ENCODE results near the gene PADI1. TPM values are rescaled to one million over a fixed set of nuclear protein-coding genes. Genes with fewer than 3 reads are reported as not detected.

PADI1 gene
- polyA plus RNA-seq, 1 donor = not detected

GRCh38 chr1:17165823-17166222 is 39.1 kb upstream of the PADI1 start:
- no peak overlapping the region for H3K27ac ChIP-seq (ENCODE audit: low read length)
- no peaks in the 10 kb centered on the region for H3K36me3 ChIP-seq (ENCODE audit: control insufficient read depth, insufficient read depth, low read length)
- no peaks in the 10 kb centered on the region for H3K9me3 ChIP-seq (ENCODE audit: control insufficient read depth, low read depth, low read length)
- H3K4me1 ChIP-seq (ENCODE audit: control insufficient read depth, insufficient read depth, low read length) = no peaks in the 10 kb centered on the region
- peaks cover 8% of the 10 kb centered on the region for H3K27me3 ChIP-seq (ENCODE audit: control insufficient read depth, insufficient read depth, low read length)
- WGBS (ENCODE audit: insufficient coverage, low lambda C conversion rate) = no CpG with 5 or more reads among the region's 1 CpG
- DNase-seq = no peak
- H3K4me3 ChIP-seq (ENCODE audit: low read length) = no peak overlapping the region

GRCh38 chr1:17167041-17167785 is 37.7 kb upstream of the PADI1 start:
- no CpG with 5 or more reads among the region's 4 CpGs for WGBS (ENCODE audit: insufficient coverage, low lambda C conversion rate)
- Histone ChIP-seq H3K4me1 (ENCODE audit: control insufficient read depth, insufficient read depth, low read length) (no peaks in the 10 kb centered on the region), H3K9me3 (ENCODE audit: control insufficient read depth, low read depth, low read length) (no peaks in the 10 kb centered on the region), H3K36me3 (ENCODE audit: control insufficient read depth, insufficient read depth, low read length) (no peaks in the 10 kb centered on the region), H3K4me3 (ENCODE audit: low read length) (no peak overlapping the region), H3K27ac (ENCODE audit: low read length) (no peak overlapping the region), H3K27me3 (ENCODE audit: control insufficient read depth, insufficient read depth, low read length) (peaks cover 8% of the 10 kb centered on the region)
- no peak for DNase-seq

GRCh38 chr1:17167786-17168090 is 37.2 kb upstream of the PADI1 start:
- Histone ChIP-seq H3K36me3 (ENCODE audit: control insufficient read depth, insufficient read depth, low read length) (no peaks in the 10 kb centered on the region), H3K9me3 (ENCODE audit: control insufficient read depth, low read depth, low read length) (no peaks in the 10 kb centered on the region), H3K4me1 (ENCODE audit: control insufficient read depth, insufficient read depth, low read length) (no peaks in the 10 kb centered on the region), H3K4me3 (ENCODE audit: low read length) (no peak overlapping the region), H3K27ac (ENCODE audit: low read length) (no peak overlapping the region), H3K27me3 (ENCODE audit: control insufficient read depth, insufficient read depth, low read length) (peaks cover 8% of the 10 kb centered on the region)
- DNase-seq = no peak
- no CpG with 5 or more reads among the region's 5 CpGs for WGBS (ENCODE audit: insufficient coverage, low lambda C conversion rate)

GRCh38 chr1:17168091-17168876 is 36.6 kb upstream of the PADI1 start:
- Histone ChIP-seq H3K36me3 (ENCODE audit: control insufficient read depth, insufficient read depth, low read length) (no peaks in the 10 kb centered on the region), H3K27ac (ENCODE audit: low read length) (no peak overlapping the region), H3K9me3 (ENCODE audit: control insufficient read depth, low read depth, low read length) (no peaks in the 10 kb centered on the region), H3K27me3 (ENCODE audit: control insufficient read depth, insufficient read depth, low read length) (peaks cover 8% of the 10 kb centered on the region), H3K4me3 (ENCODE audit: low read length) (no peak overlapping the region), H3K4me1 (ENCODE audit: control insufficient read depth, insufficient read depth, low read length) (no peaks in the 10 kb centered on the region)
- no peak for DNase-seq
- no CpG with 5 or more reads among the region's 13 CpGs for WGBS (ENCODE audit: insufficient coverage, low lambda C conversion rate)

- Histone ChIP-seq H3K27ac (ENCODE audit: low read length) (no peak overlapping the region), H3K4me3 (ENCODE audit: low read length) (no peak overlapping the region)
Observed at GRCh38 chr1:17170571-17170970, 34.4 kb upstream of the PADI1 start.

GRCh38 chr1:17173217-17173616 is 31.7 kb upstream of the PADI1 start:
- DNase-seq = no peak
- H3K9me3 ChIP-seq (ENCODE audit: control insufficient read depth, low read depth, low read length) = no peaks in the 10 kb centered on the region
- H3K27me3 ChIP-seq (ENCODE audit: control insufficient read depth, insufficient read depth, low read length) = no peaks in the 10 kb centered on the region
- no peak overlapping the region for H3K4me3 ChIP-seq (ENCODE audit: low read length)
- no peak overlapping the region for H3K27ac ChIP-seq (ENCODE audit: low read length)
- H3K36me3 ChIP-seq (ENCODE audit: control insufficient read depth, insufficient read depth, low read length) = no peaks in the 10 kb centered on the region
- no peaks in the 10 kb centered on the region for H3K4me1 ChIP-seq (ENCODE audit: control insufficient read depth, insufficient read depth, low read length)
- WGBS (ENCODE audit: insufficient coverage, low lambda C conversion rate) = no CpG with 5 or more reads among the region's 3 CpGs

More at GRCh38 chr1:17170571-17170970, 34.4 kb upstream of the PADI1 start:
- no peak for DNase-seq
- Histone ChIP-seq H3K27me3 (ENCODE audit: control insufficient read depth, insufficient read depth, low read length) (peaks cover 5% of the 10 kb centered on the region), H3K36me3 (ENCODE audit: control insufficient read depth, insufficient read depth, low read length) (no peaks in the 10 kb centered on the region), H3K4me1 (ENCODE audit: control insufficient read depth, insufficient read depth, low read length) (no peaks in the 10 kb centered on the region), H3K9me3 (ENCODE audit: control insufficient read depth, low read depth, low read length) (no peaks in the 10 kb centered on the region)

- peak; percentile 54 to 59 for DNase-seq
Observed at GRCh38 chr1:17176306-17177061, 28.4 kb upstream of the PADI1 start.

GRCh38 chr1:17177651-17178050 is 27.3 kb upstream of the PADI1 start:
- DNase-seq = no peak
- no peaks in the 10 kb centered on the region for H3K4me1 ChIP-seq (ENCODE audit: control insufficient read depth, insufficient read depth, low read length)
- peaks cover 5% of the 10 kb centered on the region for H3K27me3 ChIP-seq (ENCODE audit: control insufficient read depth, insufficient read depth, low read length)
- no peaks in the 10 kb centered on the region for H3K9me3 ChIP-seq (ENCODE audit: control insufficient read depth, low read depth, low read length)
- H3K4me3 ChIP-seq (ENCODE audit: low read length) = no peak overlapping the region
- 50% methylated on average over 1 of the region's 1 CpG for WGBS (ENCODE audit: insufficient coverage, low lambda C conversion rate)
- no peaks in the 10 kb centered on the region for H3K36me3 ChIP-seq (ENCODE audit: control insufficient read depth, insufficient read depth, low read length)
- H3K27ac ChIP-seq (ENCODE audit: low read length) = no peak overlapping the region

More at GRCh38 chr1:17176306-17177061, 28.4 kb upstream of the PADI1 start:
- no peaks in the 10 kb centered on the region for H3K9me3 ChIP-seq (ENCODE audit: control insufficient read depth, low read depth, low read length)
- no peak overlapping the region for H3K27ac ChIP-seq (ENCODE audit: low read length)
- no peak overlapping the region for H3K4me3 ChIP-seq (ENCODE audit: low read length)
- no peaks in the 10 kb centered on the region for H3K4me1 ChIP-seq (ENCODE audit: control insufficient read depth, insufficient read depth, low read length)
- no peaks in the 10 kb centered on the region for H3K36me3 ChIP-seq (ENCODE audit: control insufficient read depth, insufficient read depth, low read length)
- WGBS (ENCODE audit: insufficient coverage, low lambda C conversion rate) = no CpG with 5 or more reads among the region's 6 CpGs
- no peaks in the 10 kb centered on the region for H3K27me3 ChIP-seq (ENCODE audit: control insufficient read depth, insufficient read depth, low read length)

- no CpG with 5 or more reads among the region's 6 CpGs for WGBS (ENCODE audit: insufficient coverage, low lambda C conversion rate)
Observed at GRCh38 chr1:17181781-17182464, 23.0 kb upstream of the PADI1 start.

More at GRCh38 chr1:17181781-17182464, 23.0 kb upstream of the PADI1 start:
- DNase-seq = no peak
- Histone ChIP-seq H3K36me3 (ENCODE audit: control insufficient read depth, insufficient read depth, low read length) (no peaks in the 10 kb centered on the region), H3K9me3 (ENCODE audit: control insufficient read depth, low read depth, low read length) (no peaks in the 10 kb centered on the region), H3K27ac (ENCODE audit: low read length) (no peak overlapping the region), H3K27me3 (ENCODE audit: control insufficient read depth, insufficient read depth, low read length) (peaks cover 5% of the 10 kb centered on the region), H3K4me1 (ENCODE audit: control insufficient read depth, insufficient read depth, low read length) (no peaks in the 10 kb centered on the region), H3K4me3 (ENCODE audit: low read length) (no peak overlapping the region)
